ENCODE results near the gene ILDR1. TPM values are rescaled to one million over a fixed set of nuclear protein-coding genes. Genes with fewer than 3 reads are reported as not detected.

ILDR1 gene
- polyA plus RNA-seq, 1 experiment = not detected

DNA sequence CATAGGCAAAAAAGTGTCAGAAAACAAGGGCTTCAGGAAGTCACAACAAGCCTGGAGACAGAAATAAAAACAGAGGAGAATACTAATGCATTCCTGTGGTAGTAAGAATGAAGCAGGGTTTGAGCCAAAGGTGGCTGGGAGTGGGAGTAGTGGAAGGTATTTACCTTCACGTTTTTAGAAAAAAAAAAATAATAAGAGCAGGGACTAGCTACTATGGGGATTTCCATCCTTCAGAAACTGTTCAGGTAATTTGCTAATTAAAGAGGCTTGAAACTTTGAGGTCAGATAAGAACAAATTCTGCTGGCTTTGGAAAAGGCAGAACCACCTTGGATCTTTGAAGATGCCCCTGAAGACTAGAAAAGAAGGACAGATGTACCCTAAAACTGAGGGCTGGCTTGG lies 18.4 kb downstream of the ILDR1 start:
- ChIA-PET CTCF (interaction anchor here (1.5 kb wide), 1 partner anchor 8 kb away, joined by 5 read pairs; no protein-coding TSS in a partner anchor), POLR2A (no interaction called here)
- H3K36me3 ChIP-seq (ENCODE audit: control insufficient read depth, insufficient read depth, low read length) = no peaks in the 10 kb centered on the region
- TF ChIP-seq, protein P1, sequence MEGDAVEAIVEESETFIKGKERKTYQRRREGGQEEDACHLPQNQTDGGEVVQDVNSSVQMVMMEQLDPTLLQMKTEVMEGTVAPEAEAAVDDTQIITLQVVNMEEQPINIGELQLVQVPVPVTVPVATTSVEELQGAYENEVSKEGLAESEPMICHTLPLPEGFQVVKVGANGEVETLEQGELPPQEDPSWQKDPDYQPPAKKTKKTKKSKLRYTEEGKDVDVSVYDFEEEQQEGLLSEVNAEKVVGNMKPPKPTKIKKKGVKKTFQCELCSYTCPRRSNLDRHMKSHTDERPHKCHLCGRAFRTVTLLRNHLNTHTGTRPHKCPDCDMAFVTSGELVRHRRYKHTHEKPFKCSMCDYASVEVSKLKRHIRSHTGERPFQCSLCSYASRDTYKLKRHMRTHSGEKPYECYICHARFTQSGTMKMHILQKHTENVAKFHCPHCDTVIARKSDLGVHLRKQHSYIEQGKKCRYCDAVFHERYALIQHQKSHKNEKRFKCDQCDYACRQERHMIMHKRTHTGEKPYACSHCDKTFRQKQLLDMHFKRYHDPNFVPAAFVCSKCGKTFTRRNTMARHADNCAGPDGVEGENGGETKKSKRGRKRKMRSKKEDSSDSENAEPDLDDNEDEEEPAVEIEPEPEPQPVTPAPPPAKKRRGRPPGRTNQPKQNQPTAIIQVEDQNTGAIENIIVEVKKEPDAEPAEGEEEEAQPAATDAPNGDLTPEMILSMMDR (IDR thresholded peaks at IDR 0.05; ENCODE audit: insufficient read depth, low read depth, low read length) = no peak
- H3K4me3 ChIP-seq (ENCODE audit: low read depth, low read length) = no peak overlapping the region
- peaks cover 3% of the 10 kb centered on the region for H3K27me3 ChIP-seq (ENCODE audit: control insufficient read depth, insufficient read depth, low read length)
- no peak for DNase-seq (ENCODE audit: low read depth)

DNA sequence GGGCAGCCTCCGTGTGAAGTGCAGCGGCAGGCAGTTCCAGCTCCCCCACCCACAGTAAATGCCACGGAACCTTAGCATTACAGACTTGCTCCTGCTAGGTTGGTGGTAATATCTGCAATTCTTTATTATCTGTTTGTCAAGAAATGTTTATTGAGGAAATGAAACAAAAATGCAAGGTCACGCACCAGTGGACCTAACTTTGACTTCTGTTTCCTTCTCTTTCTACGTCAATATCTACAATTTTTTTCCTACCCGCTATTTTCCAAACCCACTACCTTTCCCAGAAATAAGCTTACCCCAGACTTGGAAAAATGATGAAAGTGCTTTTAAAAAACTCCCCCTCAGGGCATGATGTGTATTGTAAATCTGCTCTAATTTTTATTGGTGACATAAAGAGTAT lies 18.9 kb downstream of the ILDR1 start:
- DNase-seq (ENCODE audit: low read depth) = no peak
- Histone ChIP-seq H3K4me3 (ENCODE audit: low read depth, low read length) (no peak overlapping the region), H3K27me3 (ENCODE audit: control insufficient read depth, insufficient read depth, low read length) (peaks cover 3% of the 10 kb centered on the region), H3K36me3 (ENCODE audit: control insufficient read depth, insufficient read depth, low read length) (no peaks in the 10 kb centered on the region)
- ChIA-PET CTCF (no interaction called here), POLR2A (no interaction called here)
- TF ChIP-seq, protein P1 (IDR thresholded peaks at IDR 0.05; ENCODE audit: insufficient read depth, low read depth, low read length) = no peak

- H3K27me3 ChIP-seq (ENCODE audit: control insufficient read depth, insufficient read depth, low read length) = peaks cover 3% of the 10 kb centered on the region
- CTCF ChIA-PET = no interaction called here
- no peak overlapping the region for H3K4me3 ChIP-seq (ENCODE audit: low read depth, low read length)
- DNase-seq (ENCODE audit: low read depth) = no peak
- TF ChIP-seq, protein P1 (IDR thresholded peaks at IDR 0.05; ENCODE audit: insufficient read depth, low read depth, low read length) = no peak
- POLR2A ChIA-PET = no interaction called here
- no peaks in the 10 kb centered on the region for H3K36me3 ChIP-seq (ENCODE audit: control insufficient read depth, insufficient read depth, low read length)
These were observed 19.4 kb downstream of the ILDR1 start for GRCh38 chr3:122002611-122003010.

DNA sequence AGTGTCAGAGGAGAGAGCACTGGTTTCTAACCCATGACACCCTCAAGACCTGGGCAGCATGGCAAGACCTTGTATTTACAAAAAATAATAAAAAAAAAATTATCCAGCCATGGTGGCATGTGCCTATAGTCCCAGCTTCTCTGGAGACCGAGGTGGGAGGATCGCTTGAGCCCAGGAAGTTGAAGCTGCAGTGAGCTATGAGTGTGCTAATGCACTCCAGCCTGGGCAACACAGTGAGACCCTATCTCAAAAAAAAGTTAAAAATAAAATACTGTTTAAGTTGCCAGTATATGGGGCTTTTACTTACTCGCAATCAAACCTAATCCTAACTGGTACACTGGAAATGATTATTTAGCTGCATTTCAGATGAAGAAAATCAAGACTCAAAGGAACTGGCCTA lies 20.2 kb downstream of the ILDR1 start:
- ChIA-PET CTCF (no interaction called here), POLR2A (no interaction called here)
- Histone ChIP-seq H3K27me3 (ENCODE audit: control insufficient read depth, insufficient read depth, low read length) (peaks cover 3% of the 10 kb centered on the region), H3K36me3 (ENCODE audit: control insufficient read depth, insufficient read depth, low read length) (no peaks in the 10 kb centered on the region), H3K4me3 (ENCODE audit: low read depth, low read length) (no peak overlapping the region)
- TF ChIP-seq, protein P1 (IDR thresholded peaks at IDR 0.05; ENCODE audit: insufficient read depth, low read depth, low read length) = no peak
- DNase-seq (ENCODE audit: low read depth) = no peak

GRCh38 chr3:122000936-122001605 lies 21.0 kb downstream of the ILDR1 start:
- CTCF ChIA-PET = no interaction called here
- Histone ChIP-seq H3K27me3 (ENCODE audit: control insufficient read depth, insufficient read depth, low read length) (no peaks in the 10 kb centered on the region; the same call in 1 of the 2 replicates), H3K4me3 (ENCODE audit: low read depth, low read length) (no peak overlapping the region), H3K36me3 (ENCODE audit: control insufficient read depth, insufficient read depth, low read length) (no peaks in the 10 kb centered on the region)
- POLR2A ChIA-PET = no interaction called here
- TF ChIP-seq, protein P1 (IDR thresholded peaks at IDR 0.05; ENCODE audit: insufficient read depth, low read depth, low read length) = no peak
- no peak for DNase-seq (ENCODE audit: low read depth)
